ENCODE measurements around the gene HEPH. TPM values are rescaled to one million over a fixed set of nuclear protein-coding genes. Genes with fewer than 3 reads are reported as not detected.
"Not testable (repeated sequence)": the region's sequence is repeated elsewhere in the genome, so short reads cannot be mapped to it uniquely, and the experiment has no call there.

HEPH gene
- total RNA-seq, 2 experiments from 2014 or later = not detected

DNA sequence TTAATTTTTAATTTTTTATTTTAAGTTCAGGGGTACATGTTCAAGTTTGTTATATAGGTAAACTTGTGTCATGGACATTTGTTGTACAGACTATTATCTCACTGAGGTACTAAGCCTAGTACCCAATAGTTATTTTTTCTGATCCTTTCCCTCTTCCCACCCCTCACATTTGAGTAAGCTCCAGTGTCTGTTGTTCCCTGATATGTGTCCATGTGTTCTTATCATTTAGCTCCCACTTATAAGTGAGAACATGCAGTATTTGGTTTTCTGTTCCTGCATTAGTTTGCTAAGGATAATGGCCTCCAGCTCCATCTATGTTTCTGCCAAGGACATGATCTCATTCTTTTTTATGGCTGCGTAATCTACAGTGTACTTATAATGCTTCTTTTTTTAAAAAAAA, 69.9 kb downstream of the HEPH start:
- intact Hi-C loops (cut with micrococcal nuclease); H3K4me3 Mint-ChIP-seq; DNase-seq; H3K27me3 Mint-ChIP-seq (ENCODE audit: low read depth); H3K27ac Mint-ChIP-seq; CTCF ChIA-PET; H3K36me3 Mint-ChIP-seq (ENCODE audit: low read depth); H3K4me1 Mint-ChIP-seq (ENCODE audit: low read depth); H3K9me3 Mint-ChIP-seq: not testable (repeated sequence)

GRCh38 chrX:66255359-66255967, 91.4 kb downstream of the HEPH start:
- H3K9me3 Mint-ChIP-seq = no peaks in the 10 kb centered on the region
- DNase-seq = no peak
- CTCF ChIA-PET = no interaction called here
- no peaks in the 10 kb centered on the region for H3K4me1 Mint-ChIP-seq (ENCODE audit: low read depth)
- intact Hi-C loops (cut with micrococcal nuclease) = no loop called here
- no peaks in the 10 kb centered on the region for H3K27me3 Mint-ChIP-seq (ENCODE audit: low read depth)
- no peaks in the 10 kb centered on the region for H3K36me3 Mint-ChIP-seq (ENCODE audit: low read depth)
- no peak overlapping the region for H3K27ac Mint-ChIP-seq
- no peak overlapping the region for H3K4me3 Mint-ChIP-seq

- CTCF ChIA-PET = interaction anchor here (1.5 kb wide), 1 partner anchor 61 kb away, joined by 4 read pairs; no protein-coding TSS in a partner anchor
- Mint-ChIP-seq H3K27me3 (ENCODE audit: low read depth) (no peaks in the 10 kb centered on the region), H3K4me3 (no peak overlapping the region), H3K36me3 (ENCODE audit: low read depth) (no peaks in the 10 kb centered on the region), H3K9me3 (no peaks in the 10 kb centered on the region), H3K27ac (no peak overlapping the region), H3K4me1 (ENCODE audit: low read depth) (no peaks in the 10 kb centered on the region)
- intact Hi-C loops (cut with micrococcal nuclease) = no loop called here
- DNase-seq = no peak
Measured at GRCh38 chrX:66262807-66263206, 98.8 kb downstream of the HEPH start.

Other genes with a start within 250 kb of the HEPH start
- gene VSIG4, start 124.2 kb upstream of the HEPH start, total RNA-seq = not detected

All from activated naive CD4-positive, alpha-beta T cell treated with anti-CD3 and anti-CD28 coated beads for 36 hours (primary cell).